Right cardiac atrium (tissue), 5 donors: ENCODE data around the gene HDDC3. TPM values are rescaled to one million over a fixed set of nuclear protein-coding genes. Genes with fewer than 3 reads are reported as not detected.

ENCODE experiments used
- ATAC-seq, 2 donors: fragments of 200-7000 bp; cut with Tn5 transposase; one replicate each; pipeline versions ENCODE4 v1.8.0 to v1.9.1; 2020; ENCODE audit warnings: moderate library complexity in 2 of 2, mild to moderate bottlenecking in 1 of 2
- DNase-seq, 3 donors: peaks; one replicate each; pipeline ENCODE4 v3.0.0-alpha.2; 2020
- H3K27ac ChIP-seq: one replicate; pipeline ENCODE4 v1.5.1; 2013; ENCODE audit warnings: mild to moderate bottlenecking, low read length, control low read depth, moderate library complexity
- H3K27me3 ChIP-seq: one replicate; pipeline ENCODE4 v1.6.1; 2013; ENCODE audit not compliant: control insufficient read depth, insufficient read depth
- H3K4me1 ChIP-seq: one replicate; pipeline ENCODE4 v1.6.1; 2013; ENCODE audit warnings: low read length; ENCODE audit not compliant: control insufficient read depth, insufficient read depth
- H3K4me3 ChIP-seq: one replicate; pipeline ENCODE4 v1.5.1; 2013; ENCODE audit warnings: low read length, control low read depth
- H3K9me3 ChIP-seq: one replicate; pipeline ENCODE4 v1.6.1; 2013; ENCODE audit warnings: low read length; ENCODE audit not compliant: control insufficient read depth
- WGBS: extraction: QIAGEN DNeasy Blood & Tissue Kit; methylation state at CpG from one replicate; pipeline ENCODE4 v1.1.7; 2013; 5-methylcytosine and 5-hydroxymethylcytosine counted together
- intact Hi-C, 4 donors: fragments of 100-400 bp; cut with DNase I; formaldehyde crosslinking; loops; one replicate each; pipeline versions ENCODE4 v1.11.0 to v1.14.0; 2022 to 2023
- polyA plus RNA-seq: library from polyadenylated mRNA; stranded (reverse); fragments of 200-250 nt; gene quantifications from one replicate; pipeline ENCODE4 v1.2.3, GENCODE V29; 2013
- total RNA-seq, 4 donors: library from RNA; stranded (reverse); fragmentation: NEBNext Ultra II Directional; extraction: Animal tissue kit (Norgen Biotek cat#: 25700); gene quantifications; one replicate each; pipeline ENCODE4 v1.2.1, GENCODE V29; 2021
- donor health status: healthy with polysubstance abuse.
- donor health status: DM: no; HTN: yes; CAD: no.
- donor health status: DM: no; HTN: no; CAD: no.
- donor health status: DM: no; HTN: yes; CAD: no; lungs with severe emphysema.
- donor health status: DM: yes; HTN: yes; CAD: no.

HDDC3 gene
- total and polyA plus RNA-seq, 5 donors, result 13.5 to 22.2 (median 17.3) TPM

DNA sequence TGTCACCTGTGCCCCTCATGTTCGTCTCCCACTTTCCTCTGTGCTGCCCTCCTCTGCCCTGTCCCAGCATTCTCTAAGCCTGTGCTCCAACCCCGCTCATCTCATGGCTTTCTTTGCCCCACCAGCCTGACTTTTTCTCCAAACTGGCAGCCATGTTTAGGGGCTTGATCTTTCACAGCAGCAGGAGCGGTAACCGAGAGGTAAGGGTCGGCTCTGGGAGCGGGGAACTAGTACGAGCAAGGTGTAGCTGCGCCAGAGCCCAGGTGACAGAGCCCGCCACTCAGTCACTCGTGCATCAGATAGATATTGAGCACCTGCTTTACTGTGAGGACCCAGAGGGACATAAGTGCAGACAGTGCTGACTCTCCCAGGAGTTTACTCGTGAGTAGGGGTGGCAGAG lies 15.9 kb downstream of the HDDC3 start:
- ATAC-seq (no peak), DNase-seq (peak in 1 of 3 donors; percentile 10)
- Histone ChIP-seq H3K9me3 (no peaks in the 10 kb centered on the region), H3K4me1 (peaks cover 5% of the 10 kb centered on the region), H3K27ac (peak overlapping the region; percentile 27), H3K4me3 (no peak overlapping the region), H3K27me3 (no peaks in the 10 kb centered on the region)
- WGBS, result 86% methylated on average over 11 of the region's 11 CpGs
- intact Hi-C loops, result no loop called here

GRCh38 chr15:90915808-90916440 lies 16.4 kb downstream of the HDDC3 start:
- H3K9me3 ChIP-seq, result no peaks in the 10 kb centered on the region
- H3K4me3 ChIP-seq, result no peak overlapping the region
- ATAC-seq (peak; percentile 30 to 56), DNase-seq (peak; percentile 57 to 74 (median 68))
- peaks cover 5% of the 10 kb centered on the region for H3K4me1 ChIP-seq
- intact Hi-C loops, result no loop called here
- no peaks in the 10 kb centered on the region for H3K27me3 ChIP-seq
- WGBS, result 68% methylated on average over 25 of the region's 25 CpGs
- H3K27ac ChIP-seq, result peak overlapping the region; percentile 43

DNA sequence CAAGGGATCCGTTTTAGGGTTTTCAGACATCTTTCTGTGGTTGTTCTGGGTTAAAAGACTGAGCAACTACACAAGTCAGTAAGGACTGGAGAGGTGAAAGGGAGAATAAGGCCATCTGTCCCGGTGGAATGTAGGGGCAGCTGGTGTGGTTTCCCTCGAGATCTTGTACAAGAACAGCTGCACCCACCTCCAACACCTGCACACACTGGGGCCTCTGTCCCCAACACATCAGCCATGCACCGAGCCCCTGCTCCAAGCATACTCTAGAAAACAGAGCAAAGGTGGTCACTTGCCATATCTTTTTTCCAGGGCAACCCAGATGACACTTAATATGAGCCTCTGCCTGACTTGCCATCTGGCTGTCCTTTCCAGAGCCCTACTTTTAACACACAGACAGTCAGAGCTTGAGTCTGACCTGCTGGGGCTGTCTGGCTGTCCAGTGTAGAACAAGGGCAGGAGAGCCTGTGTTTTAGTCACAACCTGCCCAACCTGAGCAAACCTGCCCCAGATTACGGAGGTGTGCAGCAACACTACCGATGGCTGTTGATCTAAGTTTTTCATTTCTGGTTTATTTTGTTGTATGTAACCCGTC lies 17.0 kb downstream of the HDDC3 start:
- intact Hi-C loops, result no loop called here
- DNase-seq (peak in 1 of 3 donors; percentile 22), ATAC-seq (peak in 1 of 2 donors; percentile 1)
- H3K9me3 ChIP-seq, result no peaks in the 10 kb centered on the region
- H3K4me3 ChIP-seq, result no peak overlapping the region
- WGBS, result 77% methylated on average over 7 of the region's 7 CpGs
- H3K27ac ChIP-seq, result peak overlapping the region; percentile 43
- peaks cover 5% of the 10 kb centered on the region for H3K4me1 ChIP-seq
- H3K27me3 ChIP-seq, result no peaks in the 10 kb centered on the region

GRCh38 chr15:90914305-90915080 lies 17.9 kb downstream of the HDDC3 start:
- intact Hi-C loops, result no loop called here
- Histone ChIP-seq H3K9me3 (no peaks in the 10 kb centered on the region), H3K4me3 (no peak overlapping the region), H3K27ac (no peak overlapping the region), H3K4me1 (peaks cover 5% of the 10 kb centered on the region), H3K27me3 (no peaks in the 10 kb centered on the region)
- DNase-seq (peak in 2 of 3 donors; percentile 23 to 42), ATAC-seq (no peak)
- WGBS, result 88% methylated on average over 22 of the region's 22 CpGs

- Histone ChIP-seq H3K9me3 (no peaks in the 10 kb centered on the region), H3K4me1 (peaks cover 5% of the 10 kb centered on the region), H3K27me3 (no peaks in the 10 kb centered on the region), H3K4me3 (no peak overlapping the region), H3K27ac (no peak overlapping the region)
- ATAC-seq, result no peak
- 95% methylated on average over 12 of the region's 12 CpGs for WGBS
- DNase-seq, result peak in 1 of 3 donors; percentile 35
- intact Hi-C loops, result no loop called here
Measured at GRCh38 chr15:90913398-90913944, 18.9 kb downstream of the HDDC3 start.

GRCh38 chr15:90912770-90913075 lies 19.6 kb downstream of the HDDC3 start:
- H3K4me1 ChIP-seq, result peaks cover 5% of the 10 kb centered on the region
- WGBS, result 95% methylated on average over 7 of the region's 7 CpGs
- H3K4me3 ChIP-seq, result no peak overlapping the region
- DNase-seq (no peak), ATAC-seq (no peak)
- intact Hi-C loops, result no loop called here
- H3K9me3 ChIP-seq, result no peaks in the 10 kb centered on the region
- H3K27ac ChIP-seq, result no peak overlapping the region
- no peaks in the 10 kb centered on the region for H3K27me3 ChIP-seq

GRCh38 chr15:90911906-90912769 lies 20.2 kb downstream of the HDDC3 start:
- 90% methylated on average over 30 of the region's 30 CpGs for WGBS

GRCh38 chr15:90911302-90911623 lies 21.1 kb downstream of the HDDC3 start:
- H3K4me3 ChIP-seq, result no peak overlapping the region
- no peaks in the 10 kb centered on the region for H3K9me3 ChIP-seq
- 92% methylated on average over 19 of the region's 19 CpGs for WGBS
- DNase-seq, result peak in 1 of 3 donors; percentile 49
- intact Hi-C loops, result no loop called here
- peaks cover 8% of the 10 kb centered on the region for H3K4me1 ChIP-seq
- no peak overlapping the region for H3K27ac ChIP-seq
- H3K27me3 ChIP-seq, result no peaks in the 10 kb centered on the region
- no peak for ATAC-seq

More at GRCh38 chr15:90911906-90912769, 20.2 kb downstream of the HDDC3 start:
- Histone ChIP-seq H3K9me3 (no peaks in the 10 kb centered on the region), H3K27ac (no peak overlapping the region), H3K4me1 (peaks cover 7% of the 10 kb centered on the region), H3K27me3 (no peaks in the 10 kb centered on the region), H3K4me3 (no peak overlapping the region)
- ATAC-seq (no peak), DNase-seq (peak in 1 of 3 donors; percentile 51)
- intact Hi-C loops, result no loop called here

DNA sequence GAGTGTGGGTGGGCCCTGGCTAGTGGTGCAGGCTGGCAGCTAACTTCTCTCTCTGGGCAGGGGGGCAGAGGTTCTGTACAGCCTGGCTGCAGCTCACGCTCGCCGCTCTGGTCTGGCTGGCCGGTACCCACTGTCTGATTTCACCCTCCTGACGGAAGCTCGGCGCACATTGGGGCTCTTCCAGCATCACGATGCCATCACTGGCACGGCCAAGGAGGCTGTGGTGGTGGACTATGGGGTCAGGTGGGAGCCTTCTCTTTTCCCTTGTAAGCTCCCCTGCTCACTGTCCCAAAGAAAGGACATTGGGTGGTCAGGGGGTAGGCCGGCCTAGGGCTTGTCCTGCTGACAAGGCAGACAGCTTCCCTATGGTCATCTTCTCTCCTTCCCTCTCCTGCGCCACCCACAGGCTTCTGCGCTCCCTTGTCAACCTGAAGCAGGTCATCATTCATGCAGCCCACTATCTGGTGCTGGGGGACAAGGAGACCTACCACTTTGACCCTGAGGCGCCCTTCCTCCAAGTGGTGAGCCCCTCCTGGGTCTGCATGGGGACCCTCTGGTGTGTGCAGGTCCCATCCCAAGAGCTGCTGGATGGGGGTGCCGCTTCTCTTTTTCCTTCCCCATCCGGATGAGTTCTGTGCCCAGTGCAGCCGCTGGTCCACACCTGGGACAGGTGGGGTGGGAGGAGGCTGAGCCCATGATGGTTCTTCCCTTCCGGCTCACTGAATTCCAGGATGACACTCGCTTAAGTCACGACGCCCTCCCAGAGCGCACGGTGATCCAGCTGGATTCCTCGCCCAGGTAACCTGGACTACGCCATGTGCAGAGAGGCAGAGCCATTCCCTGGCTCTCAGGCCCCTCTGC lies 21.7 kb downstream of the HDDC3 start:
- no peak overlapping the region for H3K27ac ChIP-seq
- peak in 1 of 3 donors; percentile 36 for DNase-seq
- no peak overlapping the region for H3K4me3 ChIP-seq
- peaks cover 8% of the 10 kb centered on the region for H3K4me1 ChIP-seq
- ATAC-seq, result no peak
- no peaks in the 10 kb centered on the region for H3K9me3 ChIP-seq
- intact Hi-C loops, result no loop called here
- WGBS, result 94% methylated on average over 24 of the region's 24 CpGs
- no peaks in the 10 kb centered on the region for H3K27me3 ChIP-seq

DNA sequence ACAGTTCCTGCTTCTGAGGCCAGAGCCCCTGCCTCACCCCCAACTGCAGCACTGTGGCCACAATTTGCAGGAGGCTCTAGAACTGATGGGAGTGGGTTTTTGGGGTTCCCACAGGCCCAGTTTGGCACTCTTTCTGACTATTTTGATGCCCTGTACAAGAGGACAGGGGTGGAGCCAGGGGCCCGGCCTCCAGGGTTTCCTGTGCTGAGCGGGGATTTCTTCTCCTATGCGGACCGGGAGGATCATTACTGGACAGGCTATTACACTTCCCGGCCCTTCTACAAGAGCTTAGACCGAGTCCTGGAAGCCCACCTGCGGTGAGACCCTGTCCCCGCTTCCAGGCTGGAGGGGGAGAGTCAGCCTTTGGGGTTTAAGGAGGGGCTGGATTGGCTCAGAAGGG lies 22.4 kb downstream of the HDDC3 start:
- WGBS, result 96% methylated on average over 8 of the region's 8 CpGs
- peak in 1 of 3 donors; percentile 12 for DNase-seq
- no peak for ATAC-seq
- intact Hi-C loops, result no loop called here
- Histone ChIP-seq H3K4me1 (peaks cover 8% of the 10 kb centered on the region), H3K9me3 (no peaks in the 10 kb centered on the region), H3K27me3 (no peaks in the 10 kb centered on the region), H3K27ac (no peak overlapping the region), H3K4me3 (no peak overlapping the region)
